SK-N-MC (cell line): ENCODE data around the gene TACC2.

ENCODE experiments used
- DNase-seq: peaks from one replicate; pipeline ENCODE4 v3.0.0-alpha.2; 2011; ENCODE audit warnings: low read depth, low spot score
- H3K27ac ChIP-seq: fragments of 200-600 bp; sonication (generic); 2 replicates; pipeline ENCODE4 v1.5.1; 2016; ENCODE audit warnings: mixed run types
- H3K36me3 ChIP-seq: fragments of 200-600 bp; sonication (generic); 2 replicates; pipeline ENCODE4 v1.6.1; 2017; ENCODE audit warnings: antibody characterized with exemption, low read length, mixed read lengths; ENCODE audit not compliant: insufficient read depth
- H3K4me3 ChIP-seq: fragments of 200-600 bp; sonication (generic); 2 replicates; pipeline ENCODE4 v1.5.1; 2016
- H3K9ac ChIP-seq: fragments of 200-600 bp; sonication (generic); 2 replicates; pipeline ENCODE4 v1.8.0; 2017; ENCODE audit warnings: mixed run types, mixed read lengths; ENCODE audit not compliant: insufficient read length
- H3K9me3 ChIP-seq: fragments of 200-600 bp; sonication (generic); 2 replicates; pipeline ENCODE4 v1.6.1; 2017; ENCODE audit warnings: low read depth, mild to moderate bottlenecking, antibody characterized with exemption, low read length, moderate library complexity, mixed read lengths
- EZH2 ChIP-seq: fragments of 200-600 bp; sonication (generic); IDR thresholded peaks from one replicate; pipeline ENCODE4 v1.6.1; 2017; ENCODE audit warnings: antibody characterized with exemption
- FOXP2 ChIP-seq: optimal IDR thresholded peaks from 2 replicates; pipeline ENCODE3; 2011; ENCODE audit warnings: mild to moderate bottlenecking, moderate library complexity; ENCODE audit not compliant: insufficient read depth; ENCODE audit errors: extremely low read length, control extremely low read depth
- POLR2AphosphoS5 ChIP-seq: IDR thresholded peaks from 2 replicates; pipeline ENCODE4 v1.6.1; 2012; ENCODE audit warnings: mild to moderate bottlenecking, low read depth, low read length, borderline replicate concordance

Gene TACC2

GRCh38 chr10:121988361-121989324 lies at the start of gene TACC2:
TACC2 (plus strand) TSS chr10:121989163; CDS start chr10:122021982, 32,819 bp downstream.
- no peak within 1 kb of the TSS for H3K4me3 ChIP-seq
- TF ChIP-seq FOXP2 (no peak), POLR2AphosphoS5 (no peak), EZH2 (no peak)
- no peak within 1 kb of the TSS for H3K27ac ChIP-seq
- H3K36me3 ChIP-seq: no peaks in the 10 kb centered on the region
- no peak within 1 kb of the TSS for H3K9ac ChIP-seq
- no peaks in the 10 kb centered on the region for H3K9me3 ChIP-seq
- no peak for DNase-seq

DNA sequence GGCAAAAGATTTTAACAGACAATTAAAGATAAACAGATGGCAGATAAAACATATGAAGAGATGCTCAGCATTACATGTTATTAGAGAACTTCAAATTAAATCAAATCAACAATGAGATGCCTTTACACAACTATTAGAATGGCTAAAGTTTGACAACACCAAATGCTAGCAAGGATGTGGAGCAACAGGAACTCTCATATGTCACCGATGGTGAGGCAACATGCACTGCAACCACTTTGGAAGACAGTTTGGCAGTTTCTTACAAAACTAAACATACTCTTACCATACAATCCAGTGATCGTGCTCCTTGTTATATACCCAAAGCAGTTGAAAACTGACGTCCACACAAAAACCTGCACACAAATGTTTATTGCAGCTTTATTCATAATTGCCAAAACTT lies 47.4 kb upstream of the TACC2 start:
- TF ChIP-seq POLR2AphosphoS5: no peak
- TF ChIP-seq EZH2: no peak
- no peak for TF ChIP-seq FOXP2
- Histone ChIP-seq H3K36me3 (no peaks in the 10 kb centered on the region), H3K9ac (no peak overlapping the region), H3K4me3 (no peak overlapping the region), H3K9me3 (no peaks in the 10 kb centered on the region), H3K27ac (no peak overlapping the region)
- no peak for DNase-seq

GRCh38 chr10:121942749-121943416 lies 46.1 kb upstream of the TACC2 start:
- H3K9ac ChIP-seq: no peak overlapping the region
- no peak overlapping the region for H3K27ac ChIP-seq
- H3K4me3 ChIP-seq: no peak overlapping the region
- DNase-seq: no peak
- no peaks in the 10 kb centered on the region for H3K9me3 ChIP-seq
- H3K36me3 ChIP-seq: no peaks in the 10 kb centered on the region
- no peak for TF ChIP-seq EZH2
- no peak for TF ChIP-seq POLR2AphosphoS5
- TF ChIP-seq FOXP2: no peak

DNA sequence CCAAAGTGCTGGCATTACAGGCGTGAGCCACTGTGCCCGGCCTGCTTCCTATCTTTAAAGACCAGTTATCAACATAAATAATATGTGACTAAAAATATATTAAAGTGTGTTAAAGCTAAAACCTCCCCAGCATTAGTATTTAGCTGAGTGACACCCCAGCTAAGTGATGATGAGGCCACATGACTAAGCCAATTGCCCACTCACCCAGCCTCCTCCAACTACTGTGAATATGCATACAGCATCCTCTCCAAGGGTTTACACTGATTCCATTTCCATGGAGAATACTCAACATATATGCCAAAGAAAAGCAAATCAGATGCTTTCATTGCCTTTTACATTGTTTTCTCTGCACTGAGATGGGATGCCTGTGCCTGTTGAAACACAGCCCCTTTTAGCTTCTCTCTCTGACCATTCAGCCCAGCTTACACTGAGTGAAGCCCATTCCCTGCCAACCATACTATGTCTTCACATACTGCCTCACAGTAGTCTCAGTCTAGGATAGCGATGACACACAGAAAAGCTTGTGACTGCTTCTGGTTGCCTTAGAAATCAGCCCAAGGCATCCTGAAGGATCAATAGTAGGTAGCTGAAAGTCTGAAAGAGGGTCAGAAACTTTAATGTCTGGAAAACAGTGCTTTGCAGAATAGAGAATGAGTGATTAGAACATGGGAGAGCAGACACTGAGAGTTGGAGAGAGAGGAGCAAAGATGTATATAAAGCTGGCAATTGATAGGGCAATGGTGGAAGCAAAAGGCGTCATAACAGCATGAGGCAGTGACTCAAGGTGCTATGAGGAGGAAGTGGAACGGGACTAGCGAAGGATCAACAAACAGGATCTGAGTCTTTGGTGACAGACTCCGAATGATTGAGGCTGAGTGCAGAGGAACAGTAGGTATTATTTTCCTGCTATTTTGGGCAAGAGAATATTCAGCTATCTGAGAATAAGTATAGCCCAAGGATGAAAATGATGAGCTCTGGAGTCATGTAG lies 41.3 kb upstream of the TACC2 start:
- H3K27ac ChIP-seq: no peak overlapping the region
- no peaks in the 10 kb centered on the region for H3K36me3 ChIP-seq
- TF ChIP-seq FOXP2: no peak
- TF ChIP-seq EZH2: no peak
- no peak for TF ChIP-seq POLR2AphosphoS5
- H3K9me3 ChIP-seq: no peaks in the 10 kb centered on the region
- no peak overlapping the region for H3K4me3 ChIP-seq
- DNase-seq: no peak
- no peak overlapping the region for H3K9ac ChIP-seq

- Histone ChIP-seq H3K36me3 (no peaks in the 10 kb centered on the region), H3K9ac (no peak overlapping the region), H3K27ac (no peak overlapping the region), H3K9me3 (no peaks in the 10 kb centered on the region), H3K4me3 (no peak overlapping the region)
- no peak for TF ChIP-seq POLR2AphosphoS5
- no peak for DNase-seq
Observed at GRCh38 chr10:121949049-121949448, 39.9 kb upstream of the TACC2 start.

DNA sequence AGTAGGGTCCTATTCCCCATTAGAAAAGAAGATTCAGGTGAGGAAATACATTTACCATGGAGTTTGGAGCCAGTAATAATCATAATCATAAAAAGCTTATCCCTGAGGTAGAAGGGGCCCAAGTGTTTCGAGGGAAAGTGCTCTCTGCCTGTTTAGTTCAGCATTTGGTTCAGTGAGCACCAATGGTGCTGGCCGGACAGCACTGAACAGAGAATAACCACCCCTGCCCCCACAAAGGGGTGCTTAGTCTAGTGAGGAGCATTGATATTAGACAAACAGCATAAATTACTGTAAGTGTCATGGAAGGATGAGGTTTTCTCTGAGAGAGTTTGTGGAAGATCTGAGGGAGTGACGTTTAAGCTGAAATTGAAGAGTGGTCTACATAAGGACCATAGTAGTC lies 39.5 kb upstream of the TACC2 start:
- no peak for DNase-seq
- TF ChIP-seq FOXP2 (no peak), POLR2AphosphoS5 (no peak), EZH2 (no peak)
- H3K27ac ChIP-seq: no peak overlapping the region
- H3K36me3 ChIP-seq: no peaks in the 10 kb centered on the region
- H3K4me3 ChIP-seq: no peak overlapping the region
- no peaks in the 10 kb centered on the region for H3K9me3 ChIP-seq
- H3K9ac ChIP-seq: no peak overlapping the region

- Histone ChIP-seq H3K4me3 (no peak overlapping the region), H3K27ac (no peak overlapping the region), H3K9ac (no peak overlapping the region), H3K9me3 (no peaks in the 10 kb centered on the region), H3K36me3 (no peaks in the 10 kb centered on the region)
- DNase-seq: no peak
- TF ChIP-seq EZH2 (no peak), FOXP2 (no peak), POLR2AphosphoS5 (no peak)
Observed at GRCh38 chr10:121952226-121952625, 36.7 kb upstream of the TACC2 start.
